DMS114 treated with DMSO at 0.1 percent for 48 hours (cell line): ENCODE data around the gene MED13L.
"Not testable (repeated sequence)": the region's sequence is repeated elsewhere in the genome, so short reads cannot be mapped to it uniquely, and the experiment has no call there.

Source experiments
- DNase-seq: peaks from one replicate; lab custom pipeline; 2025; ENCODE audit not compliant: unreplicated experiment; lab: John Stamatoyannopoulos, UW

The MED13L gene

DNA sequence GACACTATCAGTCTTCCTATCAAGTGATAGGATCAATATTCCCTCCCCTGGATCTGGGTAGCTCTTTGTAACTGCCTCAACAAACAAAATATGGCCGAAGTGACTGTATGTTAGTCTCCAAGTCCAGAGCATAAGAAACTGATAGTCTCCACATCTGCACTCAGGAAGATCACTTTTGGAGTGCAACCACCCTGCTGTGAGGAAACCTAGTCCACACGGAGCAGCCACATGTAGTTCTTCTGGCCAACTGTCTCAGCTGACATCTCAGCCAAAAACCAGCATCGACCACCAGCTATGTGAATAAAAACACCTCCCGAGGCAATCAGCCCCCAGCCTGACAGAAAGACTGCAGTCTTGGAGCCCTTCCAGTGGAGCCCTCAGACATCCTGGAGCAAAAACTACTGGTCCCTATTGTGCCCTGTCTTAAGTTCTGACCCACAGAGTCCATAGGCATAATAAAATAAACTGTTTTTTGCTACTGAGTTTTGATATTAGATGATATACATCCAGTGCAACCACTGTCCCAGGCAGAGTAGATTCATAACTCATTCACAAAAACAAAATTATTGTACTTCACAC is 143.8 kb downstream of the MED13L start:
- DNase-seq, result no peak

DNA sequence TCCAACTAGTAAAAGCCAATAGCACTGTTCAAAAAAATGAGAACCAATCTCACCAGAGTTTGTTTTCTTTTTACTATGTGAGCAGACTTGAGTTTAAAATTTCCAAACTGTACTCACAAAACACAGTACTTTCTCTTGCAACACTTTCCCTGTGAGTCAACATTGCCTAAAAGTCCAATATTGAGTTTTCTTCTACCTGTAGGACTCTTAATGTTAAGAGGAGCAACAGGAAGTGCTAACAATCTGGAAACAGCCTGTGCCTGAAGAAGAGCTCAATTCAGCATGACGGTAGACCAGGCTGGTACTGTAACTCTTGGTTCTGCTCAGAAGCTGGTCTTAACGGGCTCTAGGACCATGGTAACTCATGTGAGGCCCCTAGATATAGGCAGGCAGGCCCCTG is 144.3 kb downstream of the MED13L start:
- no peak for DNase-seq

DNA sequence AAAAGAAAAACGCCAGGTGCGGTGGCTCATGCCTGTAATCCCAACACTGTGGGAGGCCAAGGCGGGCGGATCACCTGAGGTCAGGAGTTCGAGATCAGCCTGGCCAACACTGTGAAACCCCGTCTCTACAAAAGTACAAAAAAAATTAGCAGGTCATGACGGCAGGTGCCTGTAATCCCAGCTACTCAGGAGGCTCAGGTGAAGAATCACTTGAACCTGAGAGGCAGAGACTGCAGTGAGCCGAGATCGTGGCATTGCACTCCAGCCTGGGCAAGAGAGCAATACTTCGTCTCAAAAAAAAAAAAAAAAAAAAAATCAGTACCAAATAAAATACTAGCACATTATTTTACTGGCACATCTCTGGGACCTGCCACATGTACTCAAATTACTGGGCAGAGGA is 145.5 kb downstream of the MED13L start:
- DNase-seq, result not testable (repeated sequence)

DNA sequence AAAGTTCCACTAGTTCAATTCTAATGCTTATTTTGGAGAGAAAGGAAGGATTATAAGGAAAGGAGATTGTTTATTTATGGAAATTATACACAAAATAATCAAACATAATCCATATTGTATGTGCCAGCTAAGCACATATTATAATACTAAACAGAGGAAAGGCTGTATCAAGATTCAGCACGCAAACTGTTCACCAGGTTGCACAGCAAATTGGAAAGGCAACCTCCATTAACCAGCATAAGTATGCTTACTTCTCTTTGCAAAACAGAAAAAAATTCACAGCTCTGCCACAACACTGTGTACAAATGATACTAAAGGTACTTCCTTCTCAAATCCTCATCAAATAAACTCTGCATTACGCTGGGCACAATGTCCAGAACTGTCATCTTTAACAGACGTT is 146.3 kb downstream of the MED13L start:
- DNase-seq, result no peak

DNA sequence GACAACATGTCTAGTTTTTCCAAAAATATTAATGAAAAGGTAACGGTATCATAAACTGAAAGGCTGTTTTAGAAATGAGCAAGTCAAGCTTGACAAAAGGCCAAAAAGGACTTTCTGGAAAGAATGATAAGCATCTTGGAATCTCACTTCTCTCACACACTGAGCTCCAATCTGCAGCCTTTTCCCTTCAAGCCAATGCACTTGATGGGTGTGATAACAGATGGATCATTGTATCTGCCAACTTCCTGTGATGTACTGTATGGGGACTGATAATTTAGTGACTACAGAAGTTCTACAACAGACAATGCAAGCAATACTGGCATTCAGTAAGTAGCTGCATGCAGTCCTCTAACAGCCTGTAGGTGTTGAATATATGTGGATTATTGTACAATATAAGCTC is 147.1 kb downstream of the MED13L start:
- DNase-seq, result no peak

DNA sequence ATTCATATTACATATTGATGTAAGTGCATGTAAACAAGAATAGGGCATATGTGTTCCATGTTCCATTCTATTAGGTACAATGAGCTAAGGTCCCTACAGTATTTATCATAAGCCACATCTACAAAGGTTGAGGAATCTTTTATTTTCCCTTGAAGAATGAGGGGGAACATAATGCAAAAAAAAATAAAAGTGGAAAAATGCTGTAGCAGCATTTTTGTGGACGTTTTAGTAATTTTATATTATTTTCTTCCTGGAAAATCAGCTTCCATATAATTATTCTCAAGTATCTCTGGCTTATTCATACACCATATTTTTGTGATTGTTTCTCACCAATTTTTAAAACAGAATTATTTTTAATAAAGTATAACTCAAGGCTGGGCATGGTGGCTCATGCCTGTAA is 148.7 kb downstream of the MED13L start:
- DNase-seq, result no peak

DNA sequence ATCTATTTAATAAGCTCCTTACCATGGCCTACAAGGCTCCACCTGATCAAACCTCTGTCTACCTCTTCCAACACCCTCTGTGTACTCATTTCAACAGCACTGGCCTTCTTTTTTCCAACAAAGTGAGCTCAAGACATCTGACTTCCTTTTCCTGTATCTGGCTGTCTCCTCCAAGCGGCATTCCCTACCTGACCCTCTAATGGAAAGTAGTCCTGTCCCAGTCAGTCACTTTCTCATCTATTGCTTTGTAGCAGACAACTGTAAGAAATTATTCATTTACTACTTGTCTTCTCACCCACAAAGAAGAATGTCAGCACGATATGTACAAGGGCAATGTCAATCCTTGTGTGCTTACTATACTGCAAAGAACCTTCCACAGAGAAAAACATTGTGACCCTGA is 149.6 kb downstream of the MED13L start:
- no peak for DNase-seq

DNA sequence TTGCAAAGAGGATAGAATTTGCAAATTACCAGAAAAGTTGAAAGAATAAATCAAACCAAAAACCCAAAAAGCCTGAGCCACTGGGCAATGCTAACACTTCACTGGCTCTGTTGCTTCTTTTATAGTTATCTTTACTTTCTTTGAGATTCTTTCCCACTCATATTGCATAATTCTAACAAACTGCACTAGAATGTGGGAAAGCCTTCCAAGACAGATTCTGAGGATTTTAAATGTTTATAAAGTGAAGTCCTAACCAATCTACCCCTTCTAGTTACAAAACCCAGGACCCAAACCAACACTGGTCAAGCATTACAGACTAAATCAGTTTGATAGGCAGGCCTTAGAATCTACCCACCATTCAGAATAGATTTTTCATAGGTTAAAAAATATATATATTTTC is 150.9 kb downstream of the MED13L start:
- no peak for DNase-seq

DNA sequence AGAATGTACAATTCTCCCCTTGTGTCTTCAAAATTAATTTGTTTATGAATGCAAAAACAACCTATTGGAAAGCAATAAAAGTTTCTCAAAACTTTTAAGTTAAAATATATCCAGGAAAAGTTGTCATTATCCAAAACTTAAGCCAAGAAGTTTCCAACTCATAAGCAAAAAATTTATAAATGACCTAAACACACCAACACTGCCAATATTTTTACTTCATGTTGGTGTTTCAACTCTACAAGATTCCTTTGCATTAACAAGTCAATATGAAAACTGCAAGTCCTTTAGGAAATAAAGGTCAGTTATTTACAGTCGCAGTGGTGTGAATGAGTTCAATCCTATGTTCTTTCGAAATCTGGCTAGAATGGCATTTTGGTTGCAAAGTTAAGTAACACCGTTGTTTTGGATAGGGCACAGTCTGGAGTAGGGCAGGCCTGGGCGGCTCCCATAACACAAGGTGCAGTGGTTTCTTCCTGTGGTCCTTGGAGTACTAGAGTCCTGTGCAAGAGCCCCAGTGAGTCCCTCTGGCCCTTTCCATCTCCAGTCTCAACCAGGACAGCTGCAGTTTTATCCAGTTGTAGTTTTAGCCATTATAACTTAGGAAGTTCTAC is 151.4 kb downstream of the MED13L start:
- no peak for DNase-seq

DNA sequence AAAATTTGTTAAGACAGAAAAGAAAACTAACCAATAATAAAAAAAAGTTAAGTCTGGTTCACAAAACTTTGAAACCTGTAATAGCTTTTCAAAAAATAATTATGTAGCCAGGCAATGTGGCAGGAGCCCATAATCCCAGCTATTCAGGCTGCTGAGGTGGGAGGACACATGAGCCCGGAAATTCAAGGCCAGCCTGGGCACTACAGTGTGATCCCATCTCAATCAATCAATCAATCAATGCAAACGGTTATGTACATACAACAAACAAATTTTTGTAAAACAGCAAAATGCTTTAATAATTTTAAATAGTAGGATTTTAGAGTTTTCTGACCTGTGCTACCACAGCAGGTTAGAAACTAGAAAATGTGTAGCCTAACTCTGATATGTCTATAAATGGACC is 152.4 kb downstream of the MED13L start:
- no peak for DNase-seq

DNA sequence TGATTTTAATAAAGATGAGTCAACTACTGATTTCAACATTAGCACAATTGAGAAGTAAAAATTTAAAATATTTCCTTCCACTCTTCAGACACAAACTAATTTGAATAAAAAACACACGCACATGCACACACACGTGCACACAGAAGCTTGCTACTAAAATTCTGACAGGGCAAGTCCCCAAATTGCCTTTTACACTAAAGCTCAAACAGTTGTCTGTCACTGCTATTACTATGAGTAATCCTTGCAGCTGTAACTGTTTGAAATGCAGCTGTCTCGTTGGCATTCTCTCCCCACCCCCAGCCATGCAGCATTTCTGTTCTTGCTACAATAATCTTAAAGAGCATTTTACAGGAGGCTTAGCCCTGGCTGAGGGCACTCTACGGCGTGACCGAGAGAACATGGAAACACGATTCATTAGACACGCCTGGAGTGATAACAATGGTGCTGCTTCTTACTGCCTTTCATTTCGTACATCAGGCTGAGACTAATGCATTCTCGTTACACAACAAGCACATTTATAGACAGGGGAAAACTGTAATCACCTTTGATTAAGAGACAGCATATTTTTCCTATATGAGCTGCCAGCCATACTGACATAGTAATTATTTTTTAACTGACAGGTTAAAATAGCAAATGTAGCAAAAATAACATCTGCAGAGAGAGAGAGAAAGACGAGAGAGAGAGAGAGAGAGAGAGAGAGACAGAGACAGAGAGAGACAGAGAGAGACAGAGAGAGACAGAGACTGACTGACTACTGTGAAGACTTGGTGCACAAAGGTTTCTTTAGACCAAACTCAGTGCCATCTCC is 153.8 kb downstream of the MED13L start:
- DNase-seq, result peak; percentile 86

DNA sequence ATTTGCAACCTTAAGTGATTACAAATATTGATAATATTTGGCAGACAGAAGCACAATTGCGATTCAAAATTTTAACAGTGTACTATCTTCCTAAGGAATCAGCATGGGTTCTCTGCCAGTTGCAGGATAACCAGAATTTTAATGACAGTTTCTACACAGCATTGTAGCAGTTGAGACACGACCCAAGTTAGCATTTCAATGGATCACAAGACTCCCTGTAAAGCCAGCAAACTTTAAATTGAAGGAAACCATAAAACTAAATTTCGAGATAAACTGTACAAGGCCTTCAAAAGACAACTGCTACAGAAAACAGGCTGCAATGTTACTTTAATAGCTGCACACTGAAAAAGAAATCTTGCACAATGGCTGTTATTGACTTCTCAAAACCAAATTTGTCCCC is 154.9 kb downstream of the MED13L start:
- no peak for DNase-seq

DNA sequence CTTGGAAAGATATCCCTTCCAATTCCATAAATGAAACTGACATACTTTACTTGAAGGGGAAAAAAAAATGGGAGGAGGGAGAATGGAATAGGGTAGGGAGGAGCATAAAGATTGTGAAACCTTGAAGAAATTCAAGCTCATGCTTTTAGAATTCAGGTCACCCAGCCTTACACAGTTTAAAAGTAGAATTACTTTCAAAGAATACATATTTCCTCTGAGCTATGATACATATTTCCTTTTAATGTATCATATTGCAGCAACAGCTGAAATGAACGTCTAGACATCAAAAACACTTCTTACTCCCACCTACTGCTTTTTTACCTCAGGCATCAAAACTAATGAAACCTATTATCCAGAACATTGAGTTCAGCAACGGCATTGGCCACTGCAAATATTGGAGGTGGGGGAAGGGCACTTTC is 156.0 kb downstream of the MED13L start:
- no peak for DNase-seq

DNA sequence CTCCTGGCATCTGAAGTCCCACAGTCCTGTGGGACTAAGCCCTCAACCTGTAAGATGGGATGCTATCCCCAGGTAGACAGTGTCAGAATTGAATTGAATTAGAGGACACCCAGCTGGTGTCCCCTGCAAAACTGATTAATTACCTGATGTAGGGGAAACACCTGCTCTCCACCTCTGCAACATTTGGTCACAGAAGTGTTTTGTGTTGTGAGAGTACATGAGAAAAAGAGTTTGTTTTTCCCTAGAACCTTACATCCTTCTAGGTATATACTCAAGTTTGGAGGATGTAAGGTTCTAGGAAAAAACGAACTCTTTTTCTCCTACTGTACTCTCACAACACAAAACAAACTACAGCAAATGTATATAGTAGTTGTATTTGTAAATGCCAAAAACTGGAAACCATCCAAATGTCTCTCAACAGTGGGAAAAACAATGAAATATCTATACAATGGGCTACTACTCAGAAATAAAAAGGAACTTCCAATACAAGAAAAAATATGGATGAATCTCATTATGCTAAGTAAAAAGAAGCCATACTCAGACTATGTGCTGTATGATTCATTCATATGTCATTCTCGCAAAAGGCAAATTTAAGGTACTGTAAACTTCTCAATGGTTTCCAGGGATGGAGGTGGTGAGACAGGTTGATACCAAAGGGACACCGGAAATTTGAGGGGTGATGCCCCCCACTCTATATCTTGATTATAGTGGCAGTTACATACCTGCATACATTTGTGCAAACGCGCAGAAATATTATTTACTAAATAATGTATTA is 160.7 kb downstream of the MED13L start:
- no peak for DNase-seq

DNA sequence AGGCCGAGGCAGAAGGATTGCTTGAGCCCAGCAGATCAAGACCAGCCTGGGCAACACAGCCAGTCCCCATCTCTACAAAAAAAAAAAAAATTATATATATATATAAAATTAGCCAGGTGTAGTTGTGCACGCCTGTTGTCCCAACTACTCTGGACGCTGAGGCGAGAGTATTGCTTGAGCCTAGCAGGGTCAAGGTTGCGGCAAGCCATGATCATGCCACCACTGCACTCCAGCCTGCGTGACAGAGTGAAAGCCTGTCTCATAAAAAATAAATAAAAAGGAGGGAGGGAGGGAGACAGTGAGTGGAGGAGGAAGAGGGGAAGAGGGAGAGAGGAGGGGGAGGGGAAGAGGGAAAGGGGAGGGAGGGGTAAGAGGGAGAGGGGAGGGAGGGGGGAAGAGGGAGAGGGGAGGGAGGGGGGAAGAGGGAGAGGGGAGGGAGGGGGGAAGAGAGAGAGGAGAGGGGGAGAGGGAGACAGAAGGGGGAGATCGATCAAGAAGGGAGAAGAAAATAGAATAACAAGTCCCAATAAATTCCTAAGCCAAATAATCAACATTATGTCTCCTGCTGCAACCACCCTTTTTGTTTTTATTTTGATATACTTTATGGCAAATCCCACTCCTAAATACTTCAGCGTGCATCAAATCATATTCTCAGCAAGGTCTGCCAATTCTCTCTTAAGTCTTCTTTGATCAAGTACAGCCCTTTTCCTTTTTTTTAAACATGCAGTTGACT is 163.9 kb downstream of the MED13L start:
- no peak for DNase-seq

DNA sequence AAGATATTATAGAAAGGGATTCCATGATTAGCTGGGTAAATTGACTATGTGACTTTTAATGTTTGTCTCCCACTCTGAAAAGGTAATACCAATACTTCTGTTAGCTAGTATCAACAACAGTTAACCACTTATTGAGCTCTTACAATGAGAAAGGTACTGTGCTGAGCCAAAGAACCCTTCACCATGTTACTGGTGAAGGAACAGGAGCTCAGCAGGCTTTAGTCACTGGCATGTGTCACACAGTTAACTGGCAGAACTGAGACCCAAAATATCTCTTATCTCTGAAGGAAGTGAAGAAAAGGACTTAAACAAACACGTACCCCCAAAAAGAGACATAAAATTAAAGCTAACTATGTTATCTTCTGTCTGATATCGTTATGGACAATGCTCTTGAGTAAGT is 170.6 kb downstream of the MED13L start:
- no peak for DNase-seq

DNA sequence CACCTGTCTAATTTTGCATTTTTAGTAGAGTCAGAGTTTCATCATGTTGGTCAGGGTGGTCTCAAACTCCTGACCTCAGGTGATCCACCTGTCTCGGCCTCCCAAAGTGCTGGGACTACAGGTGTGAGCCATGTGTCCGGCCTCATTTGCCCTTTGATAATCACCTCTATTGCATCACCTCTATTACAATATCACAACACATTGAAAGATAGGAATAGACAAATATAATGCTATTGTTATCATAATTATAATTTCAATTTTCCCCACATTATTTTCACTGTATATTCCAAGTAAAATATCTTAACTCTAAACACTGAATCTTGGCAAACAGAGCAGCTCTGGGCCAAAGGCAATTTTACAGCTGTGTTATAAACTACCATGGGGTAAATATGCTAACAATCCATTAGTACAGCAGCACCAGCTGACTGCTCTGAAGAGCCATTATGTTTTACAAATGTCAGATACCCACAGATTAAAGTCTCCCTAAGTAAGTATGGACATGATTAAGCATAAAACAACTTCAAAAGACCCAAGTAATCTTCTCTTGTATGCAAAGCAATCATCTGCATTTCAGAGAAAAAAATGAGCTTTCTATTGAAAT is 173.2 kb downstream of the MED13L start:
- no peak for DNase-seq

DNA sequence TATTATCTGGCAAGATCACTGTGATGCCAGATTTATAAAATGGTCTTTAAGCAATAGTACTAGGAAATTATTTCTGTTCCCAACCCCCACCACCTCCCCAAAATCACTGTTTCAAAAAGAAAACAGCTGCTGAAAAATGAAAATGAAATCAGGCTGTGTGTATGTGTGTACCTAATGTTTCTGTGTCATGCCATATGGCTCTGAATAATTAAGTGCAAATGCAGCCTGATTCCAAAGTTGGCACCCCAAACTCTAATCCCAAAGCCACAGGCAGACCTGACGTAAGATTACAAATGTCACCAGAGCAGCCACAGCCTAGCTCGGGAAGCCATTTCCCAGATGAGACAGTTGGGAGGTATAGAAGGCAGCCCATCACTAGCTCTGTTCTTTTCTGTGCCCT is 175.5 kb downstream of the MED13L start:
- no peak for DNase-seq

DNA sequence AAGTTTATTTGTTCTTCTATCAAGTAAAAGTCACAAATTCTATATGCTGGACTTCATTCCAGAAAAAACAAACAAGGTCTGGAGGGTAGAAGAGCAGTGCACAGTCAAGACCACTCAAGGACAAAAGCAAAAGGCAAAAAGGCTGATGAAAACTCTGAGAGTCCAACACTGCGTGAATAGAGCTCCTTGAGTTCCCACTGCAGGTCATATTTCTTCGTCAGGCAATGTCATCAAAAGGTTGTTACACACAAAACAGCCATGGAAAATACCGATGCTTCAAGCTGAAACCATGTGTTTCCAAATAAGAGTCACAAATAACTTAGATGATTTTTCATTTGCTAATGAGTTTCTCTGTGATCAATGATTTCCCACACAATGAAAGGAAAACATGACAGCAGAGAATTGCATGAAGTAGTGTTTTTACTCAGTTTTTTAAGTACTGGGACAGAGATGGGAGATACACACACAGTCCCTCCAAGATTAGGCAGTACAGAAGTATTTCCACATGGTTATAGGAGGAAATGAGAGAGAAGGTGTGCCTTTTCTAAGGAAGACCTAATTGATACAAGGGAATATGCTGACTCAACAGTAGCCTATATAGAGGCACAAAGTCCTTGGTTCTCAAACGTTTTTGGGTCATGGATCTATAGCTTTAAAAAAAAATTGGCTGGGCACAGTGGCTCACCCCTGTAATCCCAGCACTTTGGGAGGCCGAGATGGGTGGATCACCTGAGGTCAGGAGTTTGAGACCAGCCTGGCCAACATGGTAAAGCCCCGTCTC is 177.7 kb downstream of the MED13L start:
- DNase-seq, result no peak

DNA sequence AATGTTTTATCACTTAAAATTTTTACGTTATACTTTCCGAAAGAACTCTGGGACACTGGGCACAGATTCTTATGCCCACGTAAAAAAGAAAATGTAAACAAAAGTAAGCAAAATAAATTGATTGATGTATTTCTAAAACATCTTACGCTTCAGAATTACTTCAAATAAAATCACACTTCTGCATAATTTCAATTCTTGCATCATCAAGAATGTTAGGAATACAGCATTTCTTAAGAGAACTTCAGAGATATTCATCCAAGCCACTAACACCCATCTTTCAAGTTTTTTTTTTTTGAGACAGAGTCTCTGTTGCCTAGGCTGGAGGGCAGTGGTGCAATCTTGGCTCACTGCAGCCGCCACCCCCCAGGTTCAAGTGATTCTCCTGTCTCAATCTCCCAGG is 180.6 kb downstream of the MED13L start:
- DNase-seq, result no peak
